ENCODE measurements around the gene HDHD2.

DNA sequence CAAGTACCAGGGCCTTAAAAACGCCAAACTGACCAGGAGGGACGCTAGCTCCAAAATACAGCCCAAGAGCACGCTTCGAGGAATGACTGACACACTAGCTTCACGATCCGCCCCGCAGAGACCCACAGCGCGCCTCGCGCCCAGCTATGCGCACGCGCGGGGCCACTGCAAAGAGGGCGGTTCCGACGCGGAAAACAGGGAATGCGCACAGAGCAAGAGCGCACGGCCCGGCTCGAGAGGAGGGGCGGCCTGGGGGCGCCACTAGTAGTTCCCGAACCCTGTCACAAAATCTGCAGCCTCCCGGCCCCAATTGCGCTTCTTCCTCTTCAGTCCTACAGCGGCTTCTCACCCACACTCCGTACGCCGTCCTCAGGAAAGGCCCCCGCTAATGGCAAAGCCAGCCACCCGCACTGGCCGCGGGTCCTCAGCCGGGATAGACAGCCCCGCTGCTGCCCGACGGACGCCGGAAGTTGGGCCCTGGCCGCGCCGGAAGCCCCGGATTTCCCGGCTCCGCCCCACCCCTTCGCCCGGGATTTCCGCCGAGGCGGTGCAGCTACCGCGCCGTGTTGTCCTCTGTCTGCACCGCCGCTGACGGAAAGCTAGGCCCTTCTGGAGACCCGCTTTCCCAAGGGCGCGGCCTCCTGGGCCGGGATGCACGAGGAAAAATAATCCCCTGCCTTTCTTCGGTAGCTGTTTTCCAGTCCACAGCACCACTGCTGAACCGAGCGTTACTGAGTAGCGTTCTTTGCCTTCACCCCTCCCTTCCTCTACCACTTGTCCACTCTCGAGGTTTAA lies at the start of gene HDHD2:
- no peak for TF ChIP-seq GATA2 (IDR thresholded peaks at IDR 0.05; ENCODE audit: low read depth, low read length)
- TF ChIP-seq GATA3 (IDR thresholded peaks at IDR 0.05; ENCODE audit: low read depth, low read length) = no peak

Measured in SH-SY5Y (cell line).